Occipital lobe (tissue), 2 donors: Measurements from ENCODE around the gene AGR3. TPM values are rescaled to one million over a fixed set of nuclear protein-coding genes. Genes with fewer than 3 reads are reported as not detected.

Source experiments
- DNase-seq: peaks from one replicate; lab custom pipeline; 2025; lab: John Stamatoyannopoulos, UW
- total RNA-seq: library from RNA; depleted of rRNA; stranded (reverse); fragments of >200 nt; gene quantifications from one replicate; pipeline ENCODE4 v1.2.3, GENCODE V29; 2014

The AGR3 gene
- total RNA-seq = not detected

DNA sequence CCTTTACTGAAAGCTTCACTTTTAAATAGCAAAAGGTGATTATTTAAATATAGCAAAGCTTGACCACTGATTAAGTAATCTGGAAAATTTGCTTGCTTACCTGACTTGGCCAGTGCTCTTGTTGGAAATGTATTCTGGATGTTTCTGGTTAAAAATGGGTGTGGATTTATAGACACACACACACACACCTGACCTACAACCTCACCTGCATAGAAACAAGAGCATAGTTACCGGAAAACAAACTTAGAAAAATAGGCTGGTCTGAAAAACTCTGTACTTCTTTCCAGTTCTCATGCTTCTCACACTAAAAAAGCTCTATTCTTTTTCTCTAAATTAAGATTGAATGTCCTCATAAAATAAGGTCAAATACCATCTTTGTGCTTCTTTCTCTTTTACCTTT is at the start of gene AGR3:
Gene AGR3 (minus strand): TSS at position 140 of the 400 bp plus-strand sequence. CDS start 3,365 bp downstream, outside the sequence.
- DNase-seq = no peak

DNA sequence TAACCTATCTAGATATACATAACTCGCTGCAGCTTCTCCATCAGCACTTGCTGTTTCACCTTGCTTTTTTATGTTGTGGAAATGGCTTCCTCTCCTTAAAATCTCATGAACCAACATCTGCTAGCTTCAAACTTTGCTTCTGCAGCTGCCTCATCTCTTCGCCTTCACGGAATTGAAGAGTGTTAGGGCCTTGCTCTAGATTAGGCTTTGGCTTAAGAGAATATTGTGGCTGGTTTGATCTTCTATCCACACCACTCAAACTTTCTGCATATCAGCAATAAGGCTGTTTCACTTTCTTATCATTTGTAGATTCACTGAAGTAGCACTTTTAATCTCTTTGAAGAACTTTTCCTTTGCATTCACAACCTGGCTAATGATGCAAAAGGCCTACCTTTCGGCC is 49.2 kb upstream of the AGR3 start:
- no peak for DNase-seq

DNA sequence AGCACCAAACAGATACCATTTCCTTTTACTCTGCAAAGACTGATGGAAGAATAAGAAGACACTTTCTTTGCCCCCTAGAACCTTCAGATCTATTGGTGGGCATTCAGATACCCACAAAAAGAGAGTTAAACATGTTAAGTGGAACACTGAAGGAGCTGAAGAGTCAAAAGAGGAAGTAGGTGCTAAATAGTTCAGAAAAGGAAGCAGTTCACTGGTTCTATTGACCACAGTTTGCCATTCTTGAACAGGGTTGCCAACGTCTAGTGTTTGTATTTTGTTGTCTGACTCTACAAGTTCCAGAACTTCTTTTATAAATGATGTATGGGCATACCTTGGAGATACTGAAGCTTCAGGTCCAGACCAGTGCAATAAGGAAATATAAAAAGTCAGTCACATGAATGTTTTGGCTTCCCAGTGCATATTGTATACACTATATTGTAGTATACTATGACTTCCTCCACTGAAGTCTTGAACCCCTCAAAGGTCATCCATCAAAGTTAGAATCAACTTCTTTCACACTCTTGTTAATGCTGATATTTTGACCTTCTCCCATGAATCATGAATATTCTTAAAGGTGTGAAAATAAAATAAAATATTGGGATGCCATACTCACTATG is 47.5 kb upstream of the AGR3 start:
- DNase-seq = no peak

DNA sequence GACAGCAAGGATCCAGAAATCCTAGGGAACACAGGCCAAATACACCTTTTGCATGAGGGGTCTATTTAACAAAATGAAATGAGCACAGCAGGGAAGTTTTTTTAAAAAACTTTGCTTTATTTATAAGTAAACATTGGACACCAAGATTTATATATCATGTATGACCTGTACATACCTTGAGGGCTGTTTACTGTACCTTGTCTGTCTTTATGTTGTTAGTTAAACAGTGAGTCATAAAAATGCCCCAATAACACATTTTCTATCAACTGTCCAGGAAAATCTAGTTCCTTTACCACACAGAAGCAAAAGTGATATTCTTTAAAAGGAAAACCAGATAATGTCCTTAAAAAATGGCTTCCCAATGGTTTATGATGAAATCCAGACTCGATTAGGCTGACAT is 45.1 kb upstream of the AGR3 start:
- DNase-seq = no peak

DNA sequence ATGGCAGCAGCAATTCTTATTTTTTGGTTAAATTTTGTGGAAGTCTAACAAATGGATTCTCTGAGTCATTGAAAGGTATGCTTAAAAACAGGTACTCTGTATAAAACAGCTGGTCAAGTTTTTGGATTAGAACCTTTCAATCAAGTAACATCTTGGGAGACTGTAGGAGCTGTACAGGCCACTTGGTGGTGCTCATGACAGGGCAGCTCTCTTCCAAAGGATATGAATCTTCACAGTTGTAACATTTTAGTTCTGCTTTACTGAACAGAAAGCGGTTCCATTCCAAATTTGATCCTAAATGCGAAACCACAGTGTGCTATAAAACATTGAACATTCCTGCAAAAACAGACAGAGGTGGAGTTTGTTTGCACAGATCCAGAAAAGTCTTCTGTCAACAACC is 44.5 kb upstream of the AGR3 start:
- no peak for DNase-seq

DNA sequence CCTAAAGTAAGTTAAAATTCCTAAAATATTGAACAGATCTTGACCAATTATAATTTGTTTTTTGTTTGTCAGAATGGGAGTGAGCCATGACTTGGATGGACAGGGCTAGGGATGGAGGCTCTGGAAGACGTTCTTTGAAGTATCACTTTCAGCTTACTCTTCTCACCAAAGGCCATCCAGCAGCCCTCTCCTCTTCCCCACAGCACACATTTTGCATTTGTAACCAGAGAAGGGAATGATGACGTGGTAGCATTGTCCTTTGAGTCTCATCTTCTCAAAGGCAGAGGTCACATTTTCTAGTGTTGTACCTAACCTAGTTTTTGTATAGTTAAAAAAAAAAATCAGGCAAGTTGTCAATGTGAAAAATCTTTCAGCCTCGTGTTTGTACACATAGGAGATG is 43.8 kb upstream of the AGR3 start:
- DNase-seq = no peak

DNA sequence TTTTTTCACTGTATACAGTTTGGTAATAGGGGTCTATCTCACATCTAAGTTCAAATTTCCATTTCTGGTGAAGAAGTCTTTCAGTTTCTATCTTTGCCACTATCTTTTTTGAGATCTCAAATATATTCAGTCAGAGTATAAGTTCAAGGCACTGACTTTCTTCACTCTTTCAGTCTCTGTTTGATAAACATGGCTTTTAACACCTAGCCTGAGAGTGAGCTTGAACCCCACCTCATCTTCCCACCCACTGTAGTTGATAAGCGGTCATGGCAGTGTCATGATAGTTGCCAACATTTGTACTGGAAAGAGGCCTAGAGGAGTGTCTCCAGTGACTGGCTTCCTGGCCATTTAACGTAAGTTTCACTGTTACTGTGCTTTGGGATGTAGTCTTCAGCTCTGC is 41.2 kb upstream of the AGR3 start:
- DNase-seq = no peak

DNA sequence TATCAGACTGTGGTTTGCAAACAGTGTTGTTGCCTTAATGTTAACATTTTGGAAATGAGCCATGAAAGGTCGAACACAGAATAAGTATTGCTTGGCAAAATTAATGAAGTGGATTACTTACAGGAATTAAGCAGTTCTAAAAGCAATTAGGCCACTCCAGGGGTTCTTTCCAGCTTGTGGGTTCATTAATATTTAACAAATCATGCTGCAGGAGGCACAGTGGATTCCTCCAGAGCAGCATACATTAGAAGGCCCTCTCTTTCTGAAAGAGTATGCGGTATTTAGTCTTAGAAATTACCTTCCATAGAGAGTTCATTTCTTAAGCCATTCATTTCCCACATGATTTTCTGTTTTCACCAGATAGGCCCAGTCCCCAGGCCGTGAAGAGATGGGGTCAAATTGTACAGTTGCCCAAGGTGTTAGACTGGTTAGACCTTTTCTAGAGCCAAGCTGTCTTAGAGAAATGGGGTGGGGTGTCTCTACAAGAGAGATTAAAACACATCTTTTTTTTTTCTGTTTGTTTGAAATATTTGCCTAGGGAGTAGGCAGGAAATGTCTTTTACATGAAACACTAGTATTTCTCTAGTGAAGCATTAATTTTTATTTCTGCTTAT is 40.0 kb upstream of the AGR3 start:
- no peak for DNase-seq

DNA sequence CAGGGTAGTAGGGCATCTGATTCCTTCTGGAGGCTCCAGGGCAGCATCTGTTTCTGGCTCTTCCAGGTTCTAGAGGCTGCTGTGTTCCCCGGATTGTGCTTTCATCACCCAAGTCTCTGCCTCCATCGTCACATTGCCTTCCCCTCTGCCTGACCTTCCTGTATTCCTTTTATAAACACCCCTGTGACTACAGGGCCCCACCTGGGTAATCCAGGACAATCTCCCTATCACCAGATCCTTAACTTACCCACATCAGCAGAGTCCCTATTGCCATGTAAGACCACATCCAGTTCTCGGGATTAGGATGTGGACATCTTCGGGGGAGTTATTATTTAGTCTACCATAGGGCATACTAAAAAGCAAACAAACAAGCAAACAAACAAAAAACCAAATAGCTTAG is 39.4 kb upstream of the AGR3 start:
- DNase-seq = no peak

DNA sequence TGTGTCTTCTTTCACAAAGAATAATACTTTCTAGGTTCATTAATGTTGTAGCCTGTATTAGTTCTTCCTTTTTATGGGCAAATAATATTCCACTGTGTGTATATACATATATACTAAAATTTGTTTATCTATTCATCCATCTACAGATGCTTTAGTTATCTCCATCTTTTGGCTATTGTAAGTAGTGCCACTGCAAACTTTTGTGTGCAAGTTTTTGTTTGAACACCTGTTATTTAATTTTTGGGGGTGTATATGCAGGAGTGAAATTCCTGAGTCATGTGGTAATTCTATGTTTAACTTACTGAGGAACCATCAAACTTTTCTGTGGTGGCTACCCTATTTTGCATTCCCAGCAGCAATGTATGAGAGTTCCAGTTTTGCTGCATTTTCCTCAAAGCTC is 37.7 kb upstream of the AGR3 start:
- no peak for DNase-seq

DNA sequence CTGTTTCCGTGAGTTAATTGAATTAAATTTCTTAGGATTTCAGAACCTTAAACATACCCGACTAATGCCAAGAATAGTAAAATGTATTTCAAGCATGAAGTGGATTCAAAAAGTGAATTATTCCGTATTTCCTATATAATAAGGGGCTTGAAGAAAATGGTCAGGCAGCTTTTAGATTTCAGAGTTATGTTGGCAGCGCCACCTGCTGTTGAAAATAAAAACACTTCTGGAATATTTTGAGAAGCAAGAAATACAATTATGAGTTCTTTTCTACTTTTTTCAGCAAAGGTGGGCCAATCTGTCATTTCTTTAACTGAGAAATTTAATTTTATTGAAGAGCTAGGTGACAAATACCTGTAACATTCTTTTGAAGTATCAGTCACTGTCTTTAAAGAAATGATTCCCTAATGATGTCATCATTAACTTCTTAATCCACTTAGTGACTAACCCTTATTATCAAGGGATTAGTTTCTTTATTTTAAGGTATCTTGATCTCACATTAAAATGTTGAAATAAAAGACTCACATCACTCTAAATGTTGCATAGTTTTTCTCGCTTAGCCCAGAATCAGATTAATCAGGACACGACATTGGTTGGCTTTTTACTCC is 36.6 kb upstream of the AGR3 start:
- no peak for DNase-seq

DNA sequence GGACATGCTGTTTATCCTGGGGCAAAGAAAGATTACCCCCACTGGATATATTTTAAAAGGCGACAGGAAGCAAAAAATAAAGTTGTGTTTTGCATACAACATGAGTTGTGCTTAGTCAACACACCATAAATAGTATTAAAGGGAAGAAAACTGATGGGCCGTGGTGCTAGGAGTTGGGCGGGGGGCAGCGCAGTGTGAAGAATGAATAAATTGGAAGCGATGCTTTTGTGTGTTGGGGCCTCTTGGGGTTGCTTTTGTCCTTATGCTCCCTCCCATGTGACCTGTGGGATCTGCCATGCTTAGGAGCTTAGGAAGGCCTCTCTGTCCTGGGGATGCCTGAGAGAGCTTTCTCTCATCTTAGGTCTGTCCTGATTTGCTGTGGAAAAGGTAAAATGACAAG is 35.0 kb upstream of the AGR3 start:
- DNase-seq = no peak

DNA sequence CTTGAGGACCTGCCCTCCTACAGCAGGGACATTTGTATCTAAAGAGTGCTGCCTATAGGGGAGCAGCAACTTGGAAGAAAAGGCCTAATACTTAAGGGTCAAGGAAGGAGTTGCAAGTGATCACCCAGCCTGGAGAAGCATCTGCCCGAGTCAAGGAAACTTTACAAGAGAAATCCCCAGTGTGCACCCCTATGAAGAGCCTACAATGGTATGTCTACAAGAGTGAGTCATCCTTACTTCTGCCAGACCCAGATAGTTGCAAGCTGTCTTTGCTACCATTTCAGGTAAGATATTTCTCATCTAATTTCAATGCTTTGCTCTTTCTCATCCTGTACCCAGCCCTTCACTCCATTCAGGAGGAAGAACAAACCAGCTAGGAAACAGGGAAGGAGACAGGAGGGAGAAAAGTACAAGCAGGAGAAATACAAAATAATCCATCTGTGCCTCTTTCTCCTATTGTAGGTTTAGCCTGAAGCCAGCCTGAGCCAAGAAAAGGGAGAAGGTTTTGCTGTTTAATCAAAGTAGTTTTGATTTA is 34.4 kb upstream of the AGR3 start:
- no peak for DNase-seq

DNA sequence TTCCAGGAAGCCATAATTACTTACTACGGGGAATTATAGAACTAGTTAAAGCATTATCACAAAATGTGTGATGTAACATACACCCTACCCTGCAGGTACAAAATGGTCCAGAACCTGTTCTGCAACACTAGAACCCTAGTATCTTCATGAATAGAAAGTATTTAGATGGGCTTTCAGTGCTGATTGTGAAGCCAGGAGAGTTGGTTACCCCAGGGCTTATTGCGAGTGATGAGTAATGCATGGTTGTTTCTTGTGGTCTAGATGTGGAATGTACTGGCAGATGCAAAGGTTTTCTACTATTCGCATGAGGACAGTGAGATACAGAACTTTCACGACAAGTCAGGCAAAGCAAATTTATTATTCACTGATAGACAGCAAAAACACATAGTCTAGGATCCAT is 33.6 kb upstream of the AGR3 start:
- DNase-seq = no peak

DNA sequence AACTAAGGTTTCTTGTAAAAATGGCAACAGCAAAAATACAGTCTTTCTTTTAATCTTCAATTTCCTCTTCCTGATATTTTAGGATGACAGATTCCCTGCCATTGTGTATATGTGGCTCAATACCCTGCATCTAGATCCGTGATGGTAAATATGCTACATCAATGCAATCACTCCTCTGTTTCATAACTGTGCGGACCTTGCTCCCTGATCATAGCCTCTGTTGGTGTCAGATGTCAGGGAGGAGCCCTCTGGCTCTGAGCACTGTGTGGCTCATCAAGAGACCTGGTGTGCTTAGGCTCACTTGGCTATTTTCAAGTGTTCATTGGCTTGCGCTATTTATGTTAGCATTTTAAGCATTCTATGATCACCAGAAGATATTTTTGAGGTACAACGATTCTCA is 33.0 kb upstream of the AGR3 start:
- DNase-seq = no peak

DNA sequence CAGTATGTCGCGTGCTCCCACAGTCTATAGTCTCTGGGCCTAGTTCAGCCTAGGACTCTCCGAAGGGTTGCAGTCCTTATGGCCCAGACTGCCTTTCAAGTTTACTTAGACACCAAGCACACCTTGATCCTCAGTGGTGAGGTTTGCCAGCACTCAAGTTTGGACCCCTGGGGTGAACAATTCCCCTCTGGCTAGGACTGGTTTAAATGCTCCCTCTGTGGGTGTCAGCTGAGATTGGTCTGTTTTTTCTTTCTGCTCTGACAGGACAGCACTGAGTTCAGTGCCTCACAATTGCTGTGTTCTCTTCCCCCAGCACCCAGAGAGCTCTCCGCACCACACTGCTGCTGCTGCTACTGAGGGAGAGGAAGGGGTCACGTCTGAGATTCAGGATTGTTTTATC is 31.9 kb upstream of the AGR3 start:
- no peak for DNase-seq

DNA sequence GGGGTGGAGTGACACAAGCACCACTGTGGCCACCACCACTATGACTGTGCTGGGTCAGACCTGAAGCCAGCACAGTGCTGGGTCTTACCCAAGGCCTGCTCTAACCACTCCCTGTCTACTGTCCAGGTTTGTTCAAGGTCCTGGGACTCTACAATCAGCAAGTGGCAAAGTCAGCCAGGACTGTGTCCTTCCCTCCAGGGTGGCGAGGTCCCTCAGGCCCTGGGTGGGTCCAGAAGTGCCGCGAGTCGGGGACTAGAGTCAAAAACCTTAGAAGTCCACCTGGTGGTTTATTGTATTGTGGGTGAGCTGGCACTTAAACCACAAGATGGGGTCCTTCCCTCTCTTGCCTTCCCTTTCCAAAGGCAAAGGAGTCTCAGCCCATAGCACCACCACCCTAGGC is 30.8 kb upstream of the AGR3 start:
- no peak for DNase-seq

DNA sequence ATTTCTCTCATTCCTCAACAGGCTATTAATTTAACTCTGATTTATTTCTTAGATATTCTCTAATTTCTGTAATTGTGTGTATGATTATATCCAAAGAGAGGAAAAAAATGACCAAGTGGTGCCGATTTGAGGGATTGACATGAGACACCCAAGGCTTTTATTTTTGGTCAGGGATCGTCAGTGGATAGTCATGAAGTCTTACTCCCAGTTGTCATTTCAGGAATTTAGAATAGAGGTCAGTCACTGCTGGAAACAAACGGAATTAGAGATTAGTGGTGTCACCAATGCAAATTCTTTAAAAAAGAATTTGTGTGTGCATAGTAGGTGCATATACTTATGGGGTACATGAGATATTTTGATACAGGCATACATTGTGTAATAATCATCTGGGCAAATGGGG is 26.8 kb upstream of the AGR3 start:
- no peak for DNase-seq

DNA sequence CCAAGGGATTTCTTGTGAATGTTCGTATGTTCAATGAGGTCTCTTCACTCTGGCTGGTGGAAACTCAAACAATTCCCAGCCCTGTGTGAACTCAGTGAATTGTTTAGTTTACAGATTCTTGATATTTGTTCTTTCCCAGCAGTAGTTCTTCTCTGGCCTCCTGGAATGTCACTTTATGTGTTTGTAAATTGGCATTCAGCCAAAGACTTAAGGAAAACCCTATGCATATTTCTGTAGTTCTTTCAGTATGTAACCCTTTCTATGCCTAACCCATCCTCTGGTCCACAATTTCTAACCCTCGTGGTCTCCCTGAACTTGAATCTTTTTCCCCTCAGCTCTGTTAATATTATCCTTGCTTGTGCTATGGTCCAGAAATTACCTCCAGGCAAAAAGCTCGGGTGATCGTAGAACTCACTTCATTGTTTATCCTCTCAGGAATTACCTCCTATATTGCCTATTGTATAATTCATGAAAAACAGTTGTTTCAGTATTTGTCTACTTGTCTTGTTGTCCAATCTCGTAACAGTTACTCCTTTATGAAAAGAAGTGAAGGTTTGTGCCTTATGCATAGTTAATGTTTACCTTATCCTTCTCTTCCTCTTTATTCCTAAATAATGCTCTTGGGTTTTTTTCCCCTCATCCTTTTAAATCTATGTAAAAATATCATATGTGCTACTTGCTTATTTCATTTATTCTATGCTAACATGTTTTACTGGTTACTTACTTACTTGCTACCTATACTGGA is 23.7 kb upstream of the AGR3 start:
- DNase-seq = no peak

DNA sequence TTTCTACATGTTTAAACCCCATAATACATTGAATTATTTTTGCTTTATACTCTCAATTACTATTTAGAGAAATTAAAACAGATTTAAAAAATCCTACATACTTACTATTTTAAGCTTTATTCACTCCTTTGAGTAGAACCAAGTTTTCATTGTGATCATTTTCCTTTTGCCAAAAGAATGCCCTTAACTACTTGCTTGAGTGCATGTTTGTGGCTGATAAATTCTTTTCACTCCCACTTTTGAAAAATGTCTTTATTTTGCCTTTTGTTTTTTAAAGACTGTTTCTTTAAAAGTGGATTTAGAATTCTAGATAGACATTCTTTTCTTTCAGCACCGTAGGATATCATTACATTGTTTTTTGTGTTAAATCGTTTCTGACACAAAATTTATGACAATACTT is 22.3 kb upstream of the AGR3 start:
- no peak for DNase-seq

DNA sequence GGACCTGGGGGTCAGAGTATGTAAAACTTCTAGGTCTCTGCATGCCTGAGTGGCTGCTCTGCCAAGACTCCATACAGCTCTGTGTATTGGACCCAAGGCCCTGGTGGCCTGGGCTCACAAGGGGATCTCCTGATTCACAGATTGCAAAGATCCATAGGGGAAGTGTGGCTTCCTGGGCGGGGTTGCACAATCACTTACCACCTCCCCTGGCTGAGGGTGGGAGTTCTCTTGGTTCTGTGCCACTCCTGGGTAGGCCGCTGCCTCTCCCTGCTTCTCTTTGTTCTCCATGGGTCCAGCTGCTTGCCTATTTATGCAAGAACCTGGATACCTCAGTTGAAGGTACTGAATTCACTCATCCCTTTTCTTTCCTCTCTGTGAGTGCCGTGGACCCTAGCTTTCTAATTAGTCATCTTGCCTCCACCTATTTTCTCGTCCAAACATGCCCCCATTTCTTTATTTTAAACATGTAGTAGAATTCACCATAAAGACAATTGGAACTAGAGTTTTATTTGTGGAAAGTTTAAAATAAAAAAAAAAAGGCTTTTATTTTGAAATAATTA is 18.5 kb upstream of the AGR3 start:
- DNase-seq = no peak
